HG02759 (cell line): Measurements from ENCODE around the gene DNAAF2.
"Not testable (repeated sequence)": the region's sequence is repeated elsewhere in the genome, so short reads cannot be mapped to it uniquely, and the experiment has no call there.

Experiments used
- ATAC-seq: cut with Tn5 transposase; IDR thresholded peaks from one replicate; pipeline ENCODE4 v1.9.1; 2021; ENCODE audit warnings: mild to moderate bottlenecking, moderate library complexity; ENCODE audit not compliant: unreplicated experiment

The DNAAF2 gene

GRCh38 chr14:49634547-49635334 lies at the start of gene DNAAF2:
TSS of gene DNAAF2 (minus strand) at chr14:49635244. CDS start at chr14:49635149, 95 bp downstream.
- ATAC-seq = peak; percentile 29

GRCh38 chr14:49679271-49679670 lies 44.2 kb upstream of the DNAAF2 start:
- ATAC-seq = no peak

GRCh38 chr14:49677643-49678042 lies 42.6 kb upstream of the DNAAF2 start:
- no peak for ATAC-seq

GRCh38 chr14:49673586-49673985 lies 38.5 kb upstream of the DNAAF2 start:
- no peak for ATAC-seq

- ATAC-seq = no peak
These were observed 35.4 kb upstream of the DNAAF2 start for GRCh38 chr14:49670475-49670874.

- ATAC-seq = no peak
These were observed 24.7 kb upstream of the DNAAF2 start for GRCh38 chr14:49659526-49660455.

GRCh38 chr14:49657500-49657899 lies 22.5 kb upstream of the DNAAF2 start:
- not testable (repeated sequence) for ATAC-seq

- ATAC-seq = no peak
These were observed 19.5 kb upstream of the DNAAF2 start for GRCh38 chr14:49654511-49654910.

- ATAC-seq = no peak
These were observed 18.5 kb upstream of the DNAAF2 start for GRCh38 chr14:49653508-49653907.

- no peak for ATAC-seq
These were observed 7.1 kb upstream of the DNAAF2 start for GRCh38 chr14:49642163-49642562.

GRCh38 chr14:49641697-49642129 lies 6.7 kb upstream of the DNAAF2 start:
- peak; percentile 48 for ATAC-seq

GRCh38 chr14:49640540-49641417 lies 5.7 kb upstream of the DNAAF2 start:
- ATAC-seq = no peak

- no peak for ATAC-seq
These were observed 2.6 kb upstream of the DNAAF2 start for GRCh38 chr14:49637534-49638078.

- ATAC-seq = no peak
These were observed 1.8 kb upstream of the DNAAF2 start for GRCh38 chr14:49636866-49637265.

GRCh38 chr14:49633640-49634546 lies 1.2 kb downstream of the DNAAF2 start:
- peak; percentile 82 for ATAC-seq

GRCh38 chr14:49623941-49624839 lies 10.9 kb downstream of the DNAAF2 start:
- ATAC-seq = no peak

GRCh38 chr14:49623387-49623786 lies 11.7 kb downstream of the DNAAF2 start:
- no peak for ATAC-seq

- no peak for ATAC-seq
These were observed 12.9 kb downstream of the DNAAF2 start for GRCh38 chr14:49622022-49622607.
